OCI-LY7 (cell line): ENCODE data around the gene DNAI7. TPM values are rescaled to one million over a fixed set of nuclear protein-coding genes. Genes with fewer than 3 reads are reported as not detected.

Experiments
- BruUV-seq: library from RNA; stranded (reverse); fragments of 400-500 nt; replicated peaks from 2 replicates; lab custom pipeline; 2021; lab: Mats Ljungman, UMichigan
- CTCF ChIA-PET: fragments of 300-600 bp; sonication (Branson Sonifier 250); formaldehyde crosslinking; loops from one replicate; lab custom pipeline; 2022; ENCODE audit warnings: antibody characterized with exemption; ENCODE audit not compliant: unreplicated experiment; lab: Charles Lee
- POLR2A ChIA-PET: fragments of 300-600 bp; sonication (Branson Sonifier 250); formaldehyde crosslinking; loops from one replicate; lab custom pipeline; 2022; ENCODE audit warnings: antibody characterized with exemption; lab: Charles Lee
- DNase-seq: peaks from one replicate; pipeline ENCODE4 v3.0.0-alpha.2; 2015; ENCODE audit warnings: low spot score
- H2AFZ ChIP-seq: fragments of 200-600 bp; sonication (generic), shearing (Covaris generic); 2 replicates; pipeline ENCODE4 v1.6.1; 2014; ENCODE audit warnings: mild to moderate bottlenecking, antibody characterized with exemption, low read length, moderate library complexity
- H3K27ac ChIP-seq: fragments of 200-600 bp; sonication (generic); 2 replicates; pipeline ENCODE4 v1.5.1; 2014; ENCODE audit warnings: mixed run types, low read depth, mild to moderate bottlenecking, moderate library complexity, low read length, inconsistent platforms; ENCODE audit not compliant: poor library complexity, severe bottlenecking
- H3K36me3 ChIP-seq: fragments of 200-600 bp; sonication (generic); 2 replicates; pipeline ENCODE4 v1.6.1; 2014; ENCODE audit warnings: mild to moderate bottlenecking, antibody characterized with exemption, low read length, moderate library complexity, mixed read lengths; ENCODE audit not compliant: insufficient read depth
- H3K4me1 ChIP-seq: fragments of 200-600 bp; sonication (generic); 2 replicates; pipeline ENCODE4 v1.5.1; 2014; ENCODE audit warnings: mild to moderate bottlenecking, low read length; ENCODE audit not compliant: insufficient read depth, poor library complexity, severe bottlenecking
- H3K4me2 ChIP-seq: fragments of 200-600 bp; sonication (generic); 2 replicates; pipeline ENCODE4 v1.6.1; 2014; ENCODE audit warnings: mild to moderate bottlenecking, low read length
- H3K4me3 ChIP-seq: fragments of 200-600 bp; sonication (generic); 2 replicates; pipeline ENCODE4 v1.5.1; 2014; ENCODE audit warnings: mild to moderate bottlenecking, low read depth, low read length; ENCODE audit not compliant: poor library complexity, severe bottlenecking
- H3K79me2 ChIP-seq: fragments of 200-600 bp; sonication (generic); 2 replicates; pipeline ENCODE4 v1.6.1; 2016; ENCODE audit warnings: low read depth, mild to moderate bottlenecking, low read length, moderate library complexity, mixed read lengths; ENCODE audit not compliant: insufficient read depth
- H3K9me2 ChIP-seq: fragments of 200-600 bp; sonication (generic); 2 replicates; pipeline ENCODE4 v1.6.1; 2016; ENCODE audit warnings: mild to moderate bottlenecking, low read length, mixed read lengths; ENCODE audit not compliant: insufficient read depth
- H3K9me3 ChIP-seq: fragments of 200-600 bp; sonication (generic); 2 replicates; pipeline ENCODE4 v1.6.1; 2014; ENCODE audit warnings: mild to moderate bottlenecking, mixed run types, low read length, mixed read lengths
- H4K20me1 ChIP-seq: fragments of 200-600 bp; sonication (generic); 2 replicates; pipeline ENCODE4 v1.6.1; 2014; ENCODE audit warnings: mild to moderate bottlenecking, antibody characterized with exemption, low read length, moderate library complexity, mixed read lengths; ENCODE audit not compliant: insufficient read depth
- CTCF ChIP-seq: fragments of 200-600 bp; sonication (generic); conservative IDR thresholded peaks from 2 replicates; pipeline ENCODE4 v1.5.1; 2014; ENCODE audit warnings: mild to moderate bottlenecking, antibody characterized with exemption, low read length, moderate library complexity, mixed read lengths
- EZH2phosphoT487 ChIP-seq: fragments of 200-600 bp; sonication (generic); IDR thresholded peaks from 2 replicates; pipeline ENCODE4 v1.6.1; 2018; ENCODE audit warnings: low read depth, borderline replicate concordance, mild to moderate bottlenecking, mixed run types, antibody characterized with exemption, low read length, moderate library complexity, mixed read lengths
- intact Hi-C: fragments of 100-400 bp; cut with micrococcal nuclease; formaldehyde crosslinking; loops from one replicate; pipeline ENCODE4 v1.10.0; 2022; ENCODE audit not compliant: unreplicated experiment
- total RNA-seq, 2 experiments: library from RNA; depleted of rRNA in 1 of 2; stranded (reverse); fragments of >200 nt in 1 of 2; shearing (Covaris generic) in 1 of 2; gene quantifications; 2 replicates each; pipeline ENCODE4 v1.2.3, GENCODE V29; 2014 to 2022

Gene DNAI7
- total RNA-seq, 2 experiments from 2014 or later = not detected

- Histone ChIP-seq H3K9me3 (no peaks in the 10 kb centered on the region), H3K4me1 (peaks cover 5% of the 10 kb centered on the region), H3K4me3 (no peak overlapping the region), H3K9me2 (no peaks in the 10 kb centered on the region), H2AFZ (no peak overlapping the region), H3K79me2 (peaks cover 38% of the 10 kb centered on the region; the same call in 1 of the 2 replicates), H3K27ac (no peak overlapping the region), H3K4me2 (no peak overlapping the region), H4K20me1 (no peaks in the 10 kb centered on the region), H3K36me3 (peaks cover 78% of the 10 kb centered on the region)
- intact Hi-C loops = no loop called here
- ChIA-PET CTCF (no interaction called here), POLR2A (interaction anchor here (1.0 to 1.3 kb wide), 2 partner anchors 130 to 176 kb away, joined by 3 read pairs; no protein-coding TSS in a partner anchor)
- TF ChIP-seq EZH2phosphoT487 = no peak
- no peak for TF ChIP-seq CTCF
- BruUV-seq = no TSS peak
- DNase-seq = no peak
These were observed 41.2 kb upstream of the DNAI7 start for GRCh38 chr12:25236190-25236589.

GRCh38 chr12:25213338-25213737, 18.4 kb upstream of the DNAI7 start:
- BruUV-seq = no TSS peak
- H3K27ac ChIP-seq = no peak overlapping the region
- POLR2A ChIA-PET = no interaction called here

More at GRCh38 chr12:25213338-25213737, 18.4 kb upstream of the DNAI7 start:
- Histone ChIP-seq H3K4me2 (no peak overlapping the region), H3K9me3 (no peaks in the 10 kb centered on the region), H3K4me3 (no peak overlapping the region), H3K79me2 (0 out of 2 replicates have a peak, but pooled peaks cover 3% of the 10 kb centered on the region), H3K36me3 (peaks cover 51% of the 10 kb centered on the region), H3K9me2 (no peaks in the 10 kb centered on the region), H4K20me1 (no peaks in the 10 kb centered on the region), H2AFZ (no peak overlapping the region), H3K4me1 (no peaks in the 10 kb centered on the region)
- DNase-seq = no peak
- intact Hi-C loops = no loop called here
- CTCF ChIA-PET = no interaction called here
- TF ChIP-seq EZH2phosphoT487 (no peak), CTCF (no peak)
